Globus pallidus (tissue), 1 donor: ENCODE measurements around the gene NUP210.

Experiments used
- DNase-seq: peaks from one replicate; pipeline ENCODE4 v3.0.0-alpha.2; 2015; ENCODE audit warnings: low spot score

The NUP210 gene

GRCh38 chr3:13288732-13289718, 131.1 kb downstream of the NUP210 start:
- DNase-seq = no peak

GRCh38 chr3:13287833-13288232, 132.3 kb downstream of the NUP210 start:
- DNase-seq = no peak

- no peak for DNase-seq
Observed at GRCh38 chr3:13286873-13287272, 133.2 kb downstream of the NUP210 start.

GRCh38 chr3:13285007-13285567, 135.0 kb downstream of the NUP210 start:
- no peak for DNase-seq

- DNase-seq = no peak
Observed at GRCh38 chr3:13283877-13284264, 136.3 kb downstream of the NUP210 start.

- no peak for DNase-seq
Observed at GRCh38 chr3:13282986-13283876, 136.9 kb downstream of the NUP210 start.

GRCh38 chr3:13282358-13282985, 137.7 kb downstream of the NUP210 start:
- no peak for DNase-seq

GRCh38 chr3:13281507-13282357, 138.4 kb downstream of the NUP210 start:
- no peak for DNase-seq

GRCh38 chr3:13280811-13281506, 139.2 kb downstream of the NUP210 start:
- DNase-seq = no peak

GRCh38 chr3:13280122-13280790, 139.9 kb downstream of the NUP210 start:
- no peak for DNase-seq

GRCh38 chr3:13279532-13279910, 140.6 kb downstream of the NUP210 start:
- DNase-seq = no peak

- no peak for DNase-seq
Observed at GRCh38 chr3:13278783-13279531, 141.2 kb downstream of the NUP210 start.

- DNase-seq = no peak
Observed at GRCh38 chr3:13277860-13278531, 142.1 kb downstream of the NUP210 start.

GRCh38 chr3:13277196-13277813, 142.8 kb downstream of the NUP210 start:
- DNase-seq = peak; percentile 57

- peak; percentile 49 for DNase-seq
Observed at GRCh38 chr3:13276438-13277195, 143.5 kb downstream of the NUP210 start.

- DNase-seq = no peak
Observed at GRCh38 chr3:13275376-13276005, 144.6 kb downstream of the NUP210 start.
